Activated B cell treated with CpG ODN at 0.5 μM for 24 hours (primary cell): ENCODE results near the gene MRPS2. TPM values are rescaled to one million over a fixed set of nuclear protein-coding genes. Genes with fewer than 3 reads are reported as not detected.

Experiments
- ATAC-seq: fragments of 200-7000 bp; cut with Tn5 transposase; one replicate; pipeline ENCODE4 v1.10.0; 2021; ENCODE audit warnings: low read depth, mild to moderate bottlenecking, moderate library complexity
- CTCF ChIA-PET: fragments of 350-600 bp; sonication (Branson Sonifier 250); formaldehyde crosslinking; loops from one replicate; lab custom pipeline; 2021; ENCODE audit warnings: antibody characterized with exemption; lab: Charles Lee
- POLR2A ChIA-PET: fragments of 350-600 bp; sonication (Branson Sonifier 250); formaldehyde crosslinking; loops from one replicate; lab custom pipeline; 2021; ENCODE audit warnings: antibody characterized with exemption; lab: Charles Lee
- DNase-seq: peaks from one replicate; pipeline ENCODE4 v3.0.0; 2022
- H3K27ac Mint-ChIP-seq: one replicate; pipeline ENCODE4 v1.8.0; 2020; ENCODE audit warnings: mixed read lengths
- H3K27me3 Mint-ChIP-seq: one replicate; pipeline ENCODE4 v1.8.0; 2021; ENCODE audit warnings: mixed read lengths
- H3K36me3 Mint-ChIP-seq: one replicate; pipeline ENCODE4 v1.8.0; 2021; ENCODE audit warnings: low read depth, mixed read lengths
- H3K4me1 Mint-ChIP-seq: one replicate; pipeline ENCODE4 v1.8.0; 2021; ENCODE audit warnings: mixed read lengths
- H3K4me3 Mint-ChIP-seq: one replicate; pipeline ENCODE4 v1.8.0; 2020; ENCODE audit warnings: mild to moderate bottlenecking, mixed read lengths
- H3K9me3 Mint-ChIP-seq: one replicate; pipeline ENCODE4 v1.8.0; 2020; ENCODE audit warnings: mixed read lengths
- intact Hi-C: fragments of 100-400 bp; cut with micrococcal nuclease; formaldehyde crosslinking; loops from one replicate; pipeline ENCODE4 v1.15.1; 2024
- total RNA-seq: library from RNA; stranded (reverse); gene quantifications from 2 replicates; pipeline ENCODE4 v1.2.3, GENCODE V29; 2022
- TF ChIP-seq, protein P1 (sequence below): fragments of 200-600 bp; IDR thresholded peaks from one replicate; pipeline ENCODE4 v1.8.0; 2022; ENCODE audit warnings: antibody characterized with exemption, mild to moderate bottlenecking

MRPS2 gene
- total RNA-seq, 1 donor from 2014 or later = 35.1 TPM

DNA sequence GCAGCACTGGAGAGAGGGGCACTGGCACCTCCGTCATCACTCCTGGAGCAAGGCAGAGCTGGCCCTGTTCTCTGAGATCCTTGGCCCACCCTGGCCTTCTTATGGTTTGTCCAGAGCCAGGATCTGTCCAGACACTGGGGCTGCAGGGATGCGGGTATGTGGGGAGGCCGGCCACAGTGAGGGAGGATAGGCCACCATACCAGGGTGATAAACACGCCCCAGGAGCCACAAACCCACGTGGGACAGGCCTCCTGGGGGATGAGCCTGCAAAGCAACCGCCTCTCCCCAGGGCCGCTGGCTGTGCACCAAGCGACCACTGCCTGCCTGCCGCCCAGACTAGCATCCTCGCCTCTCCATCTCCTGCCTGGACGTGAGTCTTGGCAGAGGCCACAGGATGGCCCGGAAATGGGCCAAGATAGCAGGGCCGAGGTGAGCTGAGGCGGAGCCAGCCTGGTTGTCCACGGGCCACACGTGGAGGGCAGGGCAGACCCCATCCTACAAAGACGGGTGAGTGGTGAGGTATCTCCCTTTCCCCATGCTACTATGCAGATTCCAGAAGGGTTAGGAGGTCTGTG, 49.9 kb downstream of the MRPS2 start:
- ChIA-PET POLR2A (no interaction called here), CTCF (no interaction called here)
- Mint-ChIP-seq H3K27me3 (no peaks in the 10 kb centered on the region), H3K27ac (no peak overlapping the region), H3K4me3 (no peak overlapping the region), H3K4me1 (no peaks in the 10 kb centered on the region), H3K36me3 (no peaks in the 10 kb centered on the region), H3K9me3 (no peaks in the 10 kb centered on the region)
- ATAC-seq (no peak), DNase-seq (no peak)
- intact Hi-C loops = no loop called here
- TF ChIP-seq, protein P1, sequence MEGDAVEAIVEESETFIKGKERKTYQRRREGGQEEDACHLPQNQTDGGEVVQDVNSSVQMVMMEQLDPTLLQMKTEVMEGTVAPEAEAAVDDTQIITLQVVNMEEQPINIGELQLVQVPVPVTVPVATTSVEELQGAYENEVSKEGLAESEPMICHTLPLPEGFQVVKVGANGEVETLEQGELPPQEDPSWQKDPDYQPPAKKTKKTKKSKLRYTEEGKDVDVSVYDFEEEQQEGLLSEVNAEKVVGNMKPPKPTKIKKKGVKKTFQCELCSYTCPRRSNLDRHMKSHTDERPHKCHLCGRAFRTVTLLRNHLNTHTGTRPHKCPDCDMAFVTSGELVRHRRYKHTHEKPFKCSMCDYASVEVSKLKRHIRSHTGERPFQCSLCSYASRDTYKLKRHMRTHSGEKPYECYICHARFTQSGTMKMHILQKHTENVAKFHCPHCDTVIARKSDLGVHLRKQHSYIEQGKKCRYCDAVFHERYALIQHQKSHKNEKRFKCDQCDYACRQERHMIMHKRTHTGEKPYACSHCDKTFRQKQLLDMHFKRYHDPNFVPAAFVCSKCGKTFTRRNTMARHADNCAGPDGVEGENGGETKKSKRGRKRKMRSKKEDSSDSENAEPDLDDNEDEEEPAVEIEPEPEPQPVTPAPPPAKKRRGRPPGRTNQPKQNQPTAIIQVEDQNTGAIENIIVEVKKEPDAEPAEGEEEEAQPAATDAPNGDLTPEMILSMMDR = no peak

DNA sequence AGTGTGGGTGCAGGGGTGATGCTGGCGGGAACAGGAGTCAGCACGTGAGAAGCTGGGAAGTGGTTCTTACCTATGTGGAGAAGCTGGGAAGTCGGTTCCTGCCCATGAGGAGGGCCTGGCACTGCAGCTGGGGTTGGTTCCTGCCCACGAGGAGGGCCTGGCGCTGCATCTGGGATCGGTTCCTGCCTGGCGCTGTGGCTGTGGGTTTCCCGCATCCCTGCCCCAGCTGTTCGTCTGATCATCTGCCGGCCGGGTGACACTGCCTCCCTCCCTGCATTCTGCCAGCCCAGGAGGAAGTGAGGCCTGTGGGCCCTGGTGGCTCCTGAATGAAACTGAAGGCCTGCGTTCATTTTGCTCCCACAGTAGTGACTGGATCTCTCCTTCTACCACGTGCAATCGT, 50.5 kb downstream of the MRPS2 start:
- ChIA-PET POLR2A (no interaction called here), CTCF (no interaction called here)
- Mint-ChIP-seq H3K4me1 (no peaks in the 10 kb centered on the region), H3K36me3 (no peaks in the 10 kb centered on the region), H3K27ac (no peak overlapping the region), H3K27me3 (no peaks in the 10 kb centered on the region), H3K9me3 (no peaks in the 10 kb centered on the region), H3K4me3 (no peak overlapping the region)
- intact Hi-C loops = no loop called here
- ATAC-seq (no peak), DNase-seq (no peak)
- TF ChIP-seq, protein P1 = no peak

DNA sequence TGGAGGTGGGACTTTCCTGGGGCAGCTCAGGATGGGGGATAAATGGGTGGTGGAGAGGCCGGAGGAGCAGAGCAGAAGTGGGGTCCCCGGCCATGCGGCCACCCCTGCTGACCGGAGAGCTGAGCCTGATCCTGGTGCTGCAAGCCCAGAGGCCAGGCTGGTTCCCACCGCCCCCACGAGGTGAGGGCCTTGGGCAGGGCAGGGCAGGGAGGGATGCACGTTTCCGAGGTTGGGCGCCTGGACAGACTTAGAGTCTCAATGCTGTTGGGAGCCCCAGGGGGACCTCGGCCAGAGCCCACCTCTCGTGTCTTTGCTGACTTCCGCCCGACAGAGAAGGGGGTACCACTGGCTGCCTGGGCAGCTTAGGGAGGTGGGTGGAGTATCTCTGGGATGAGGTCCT, 51.0 kb downstream of the MRPS2 start:
- ChIA-PET CTCF (no interaction called here), POLR2A (interaction anchor here (0.6 kb wide), 1 partner anchor 414 kb away, joined by 7 read pairs; no protein-coding TSS in a partner anchor)
- intact Hi-C loops = no loop called here
- Mint-ChIP-seq H3K27ac (no peak overlapping the region), H3K4me3 (no peak overlapping the region), H3K9me3 (no peaks in the 10 kb centered on the region), H3K27me3 (no peaks in the 10 kb centered on the region), H3K4me1 (no peaks in the 10 kb centered on the region), H3K36me3 (no peaks in the 10 kb centered on the region)
- ATAC-seq = no peak
- TF ChIP-seq, protein P1 = no peak
- no peak for DNase-seq

DNA sequence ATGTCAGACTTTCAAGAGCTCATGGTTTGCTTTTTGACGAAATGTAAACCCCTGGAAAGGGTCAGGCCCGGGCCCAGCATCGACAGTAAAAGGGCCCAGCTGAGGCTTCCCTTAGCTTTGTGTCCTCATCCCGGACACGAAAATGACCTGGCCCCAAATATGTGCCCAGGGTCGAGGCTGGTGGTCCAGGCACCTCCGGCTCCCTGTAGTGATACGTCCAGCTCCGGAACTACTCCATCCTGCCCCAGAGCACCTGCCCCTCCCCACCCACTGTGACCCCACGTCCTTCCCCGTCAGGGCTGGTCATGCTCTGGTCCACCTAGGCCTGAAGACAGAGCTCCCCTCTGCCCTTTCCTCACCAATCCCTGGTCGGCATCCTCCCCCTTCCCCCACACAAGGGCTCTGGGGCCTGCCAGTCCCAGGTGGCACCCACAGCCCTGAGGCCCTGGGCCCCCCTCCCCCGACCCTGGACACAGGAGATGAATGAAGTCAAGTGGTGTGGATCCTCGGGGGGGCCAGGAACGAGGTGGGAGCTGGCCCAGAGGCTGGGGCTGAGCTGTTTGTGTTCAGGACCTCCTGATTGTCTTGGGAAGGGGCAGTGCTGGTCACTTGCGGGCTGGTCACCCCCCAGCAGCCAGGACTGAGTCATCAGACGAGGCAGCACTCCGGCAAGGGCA, 51.7 kb downstream of the MRPS2 start:
- H3K9me3 Mint-ChIP-seq = no peaks in the 10 kb centered on the region
- CTCF ChIA-PET = no interaction called here
- POLR2A ChIA-PET = interaction anchor here (0.6 kb wide), 1 partner anchor 415 kb away, joined by 7 read pairs; no protein-coding TSS in a partner anchor
- H3K4me3 Mint-ChIP-seq = no peak overlapping the region
- H3K27me3 Mint-ChIP-seq = no peaks in the 10 kb centered on the region
- H3K27ac Mint-ChIP-seq = no peak overlapping the region
- no peaks in the 10 kb centered on the region for H3K36me3 Mint-ChIP-seq
- DNase-seq (no peak), ATAC-seq (no peak)
- no peaks in the 10 kb centered on the region for H3K4me1 Mint-ChIP-seq
- intact Hi-C loops = no loop called here
- TF ChIP-seq, protein P1 = no peak

DNA sequence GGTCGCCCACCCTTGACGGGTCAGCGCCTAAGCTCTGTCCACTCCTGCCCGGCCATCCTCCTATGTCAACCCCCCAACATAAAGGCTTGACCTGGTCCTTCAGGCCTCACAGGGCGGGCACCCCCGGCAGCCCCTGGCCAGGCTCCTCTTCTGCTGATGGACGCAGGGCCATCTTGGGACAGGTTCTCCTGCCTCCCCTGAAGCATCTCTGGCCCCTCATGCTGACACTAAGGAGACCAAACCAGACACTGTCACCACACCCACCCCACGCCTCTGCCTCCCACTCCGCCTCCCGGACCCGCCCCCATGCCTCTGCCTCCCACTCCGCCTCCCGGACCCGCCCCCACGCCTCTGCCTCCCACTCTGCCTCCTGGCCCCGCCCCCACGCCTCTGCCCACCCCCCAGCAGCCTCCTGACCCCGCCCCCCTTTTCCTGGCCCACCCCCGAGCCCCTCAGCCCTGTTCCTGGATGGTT, 52.3 kb downstream of the MRPS2 start:
- DNase-seq (no peak), ATAC-seq (no peak)
- no peak overlapping the region for H3K27ac Mint-ChIP-seq
- no peaks in the 10 kb centered on the region for H3K36me3 Mint-ChIP-seq
- TF ChIP-seq, protein P1 = no peak
- intact Hi-C loops = no loop called here
- no peak overlapping the region for H3K4me3 Mint-ChIP-seq
- no peaks in the 10 kb centered on the region for H3K27me3 Mint-ChIP-seq
- ChIA-PET CTCF (no interaction called here), POLR2A (no interaction called here)
- H3K4me1 Mint-ChIP-seq = no peaks in the 10 kb centered on the region
- H3K9me3 Mint-ChIP-seq = no peaks in the 10 kb centered on the region

Other genes with a start within 250 kb of the MRPS2 start
- gene PPP1R26, start 20.9 kb upstream of the MRPS2 start, total RNA-seq = 3.1 and 6.7 TPM in 2 replicates
- gene LCN1, start 20.8 kb downstream of the MRPS2 start, total RNA-seq = not detected in 2 replicates
- not detected in 2 replicates for gene OBP2A, start 45.4 kb downstream of the MRPS2 start, total RNA-seq
- gene PAEP, start 61.1 kb downstream of the MRPS2 start, total RNA-seq = not detected in 2 replicates
- gene GLT6D1, start 138.9 kb downstream of the MRPS2 start, total RNA-seq = not detected in 2 replicates
- gene LCN9, start 162.6 kb downstream of the MRPS2 start, total RNA-seq = not detected in 2 replicates
- gene SOHLH1, start 198.8 kb downstream of the MRPS2 start, total RNA-seq = not detected in 2 replicates
- not detected in 2 replicates for gene KCNT1, start 201.5 kb downstream of the MRPS2 start, total RNA-seq